ENCODE data around the gene CDH4. TPM values are rescaled to one million over a fixed set of nuclear protein-coding genes. Genes with fewer than 3 reads are reported as not detected.

CDH4 gene
- total RNA-seq, 1 donor from 2014 or later, result 8.3 TPM

- Mint-ChIP-seq H3K4me3 (no peak overlapping the region), H3K27me3 (peaks cover 65% of the 10 kb centered on the region), H3K4me1 (ENCODE audit: unreplicated experiment) (peaks cover 19% of the 10 kb centered on the region), H3K36me3 (no peaks in the 10 kb centered on the region), H3K27ac (no peak overlapping the region), H3K9me3 (no peaks in the 10 kb centered on the region)
- DNase-seq (ENCODE audit: extremely low spot score, unreplicated experiment), result no peak
- no peak for TF ChIP-seq CTCF (conservative IDR thresholded peaks at IDR 0.05)
These were observed 4.8 kb downstream of the CDH4 start for GRCh38 chr20:61256824-61257223.

- Mint-ChIP-seq H3K36me3 (no peaks in the 10 kb centered on the region), H3K9me3 (no peaks in the 10 kb centered on the region), H3K4me1 (ENCODE audit: unreplicated experiment) (peaks cover 19% of the 10 kb centered on the region), H3K27me3 (peaks cover 71% of the 10 kb centered on the region), H3K27ac (no peak overlapping the region), H3K4me3 (no peak overlapping the region)
- TF ChIP-seq CTCF (conservative IDR thresholded peaks at IDR 0.05), result no peak
- DNase-seq (ENCODE audit: extremely low spot score, unreplicated experiment), result no peak
These were observed 5.5 kb downstream of the CDH4 start for GRCh38 chr20:61257611-61258010.

- no peak overlapping the region for H3K4me3 Mint-ChIP-seq
- H3K27me3 Mint-ChIP-seq, result peaks cover 77% of the 10 kb centered on the region
- DNase-seq (ENCODE audit: extremely low spot score, unreplicated experiment), result no peak
- H3K9me3 Mint-ChIP-seq, result no peaks in the 10 kb centered on the region
- no peak for TF ChIP-seq CTCF (conservative IDR thresholded peaks at IDR 0.05)
- peaks cover 11% of the 10 kb centered on the region for H3K4me1 Mint-ChIP-seq (ENCODE audit: unreplicated experiment)
- H3K27ac Mint-ChIP-seq, result no peak overlapping the region
- no peaks in the 10 kb centered on the region for H3K36me3 Mint-ChIP-seq
These were observed 7.7 kb downstream of the CDH4 start for GRCh38 chr20:61259741-61260140.

- no peak overlapping the region for H3K4me3 Mint-ChIP-seq
- H3K9me3 Mint-ChIP-seq, result no peaks in the 10 kb centered on the region
- H3K27me3 Mint-ChIP-seq, result peaks cover 71% of the 10 kb centered on the region
- peak; percentile 22 for TF ChIP-seq CTCF (conservative IDR thresholded peaks at IDR 0.05)
- H3K36me3 Mint-ChIP-seq, result no peaks in the 10 kb centered on the region
- no peak for DNase-seq (ENCODE audit: extremely low spot score, unreplicated experiment)
- peaks cover 9% of the 10 kb centered on the region for H3K4me1 Mint-ChIP-seq (ENCODE audit: unreplicated experiment)
- no peak overlapping the region for H3K27ac Mint-ChIP-seq
These were observed 8.8 kb downstream of the CDH4 start for GRCh38 chr20:61260905-61261304.

- H3K4me3 Mint-ChIP-seq, result no peak overlapping the region
- H3K9me3 Mint-ChIP-seq, result no peaks in the 10 kb centered on the region
- H3K36me3 Mint-ChIP-seq, result no peaks in the 10 kb centered on the region
- peaks cover 6% of the 10 kb centered on the region for H3K4me1 Mint-ChIP-seq (ENCODE audit: unreplicated experiment)
- peaks cover 61% of the 10 kb centered on the region for H3K27me3 Mint-ChIP-seq
- no peak for TF ChIP-seq CTCF (conservative IDR thresholded peaks at IDR 0.05)
- H3K27ac Mint-ChIP-seq, result no peak overlapping the region
- DNase-seq (ENCODE audit: extremely low spot score, unreplicated experiment), result no peak
These were observed 10.0 kb downstream of the CDH4 start for GRCh38 chr20:61262036-61262435.

- Mint-ChIP-seq H3K27me3 (peaks cover 56% of the 10 kb centered on the region), H3K9me3 (no peaks in the 10 kb centered on the region), H3K27ac (no peak overlapping the region), H3K36me3 (no peaks in the 10 kb centered on the region), H3K4me1 (ENCODE audit: unreplicated experiment) (peaks cover 1% of the 10 kb centered on the region), H3K4me3 (no peak overlapping the region)
- TF ChIP-seq CTCF (conservative IDR thresholded peaks at IDR 0.05), result no peak
- DNase-seq (ENCODE audit: extremely low spot score, unreplicated experiment), result no peak
These were observed 10.5 kb downstream of the CDH4 start for GRCh38 chr20:61262514-61262913.
